OCI-LY3 (cell line): ENCODE data around the gene CHRDL2.
"Not testable (repeated sequence)": the region's sequence is repeated elsewhere in the genome, so short reads cannot be mapped to it uniquely, and the experiment has no call there.

Source experiments
- H2AFZ ChIP-seq: fragments of 200-600, 300-600 bp; shearing (Covaris generic); 2 replicates; pipeline ENCODE4 v1.6.0; 2014; ENCODE audit warnings: antibody characterized with exemption, low read depth, low read length
- H3K27ac ChIP-seq: fragments of 200-600, 300-600 bp; sonication (generic); 2 replicates; pipeline ENCODE4 v1.5.1; 2014; ENCODE audit warnings: mild to moderate bottlenecking, low read length, moderate library complexity, mixed read lengths
- H3K27me3 ChIP-seq: fragments of 200-600, 300-600 bp; sonication (generic); 2 replicates; pipeline ENCODE4 v1.6.1; 2014; ENCODE audit warnings: low read depth, low read length, mixed read lengths
- H3K36me3 ChIP-seq: fragments of 200-600, 300-600 bp; sonication (generic); replicated peaks from 2 replicates; pipeline ENCODE3; 2014; ENCODE audit warnings: low read depth, low read length, mixed read lengths
- H3K4me1 ChIP-seq: fragments of 300-600, 200-600 bp; sonication (generic); 2 replicates; pipeline ENCODE4 v1.6.1; 2014; ENCODE audit warnings: low read length, mixed read lengths
- H3K4me2 ChIP-seq: fragments of 200-600, 300-600 bp; sonication (generic); 2 replicates; pipeline ENCODE4 v1.6.1; 2014; ENCODE audit warnings: low read length, mixed read lengths
- H3K4me3 ChIP-seq: fragments of 300-600, 200-600 bp; sonication (generic); 2 replicates; pipeline ENCODE4 v1.5.1; 2014; ENCODE audit warnings: antibody characterized with exemption, mild to moderate bottlenecking, low read length, moderate library complexity
- H3K79me2 ChIP-seq: fragments of 300-600, 200-600 bp; shearing (Covaris generic); 2 replicates; pipeline ENCODE4 v1.6.1; 2014; ENCODE audit warnings: mild to moderate bottlenecking, low read length, mixed read lengths
- H3K9ac ChIP-seq: fragments of 300-600, 200-600 bp; shearing (Covaris generic); 2 replicates; pipeline ENCODE4 v1.6.0; 2014; ENCODE audit warnings: mild to moderate bottlenecking, low read length, moderate library complexity
- H3K9me3 ChIP-seq: fragments of 200-600, 300-600 bp; shearing (Covaris generic); 2 replicates; pipeline ENCODE4 v1.6.1; 2014; ENCODE audit warnings: low read length, mixed read lengths; ENCODE audit not compliant: insufficient read depth
- H4K20me1 ChIP-seq: fragments of 200-600, 300-600 bp; sonication (generic); 2 replicates; pipeline ENCODE4 v1.6.1; 2016; ENCODE audit warnings: low read length, mixed read lengths; ENCODE audit not compliant: insufficient read depth
- EZH2phosphoT487 ChIP-seq: fragments of 200-600 bp; shearing (Covaris generic); IDR thresholded peaks from 2 replicates; pipeline ENCODE4 v1.6.1; 2018; ENCODE audit warnings: antibody characterized with exemption, mixed run types, low read depth
- TF ChIP-seq, protein P1 (sequence below): fragments of 200-600, 300-600 bp; sonication (generic); IDR thresholded peaks from 2 replicates; pipeline ENCODE4 v1.5.1; 2014; ENCODE audit warnings: antibody characterized with exemption, low read length, low read depth

The CHRDL2 gene

DNA sequence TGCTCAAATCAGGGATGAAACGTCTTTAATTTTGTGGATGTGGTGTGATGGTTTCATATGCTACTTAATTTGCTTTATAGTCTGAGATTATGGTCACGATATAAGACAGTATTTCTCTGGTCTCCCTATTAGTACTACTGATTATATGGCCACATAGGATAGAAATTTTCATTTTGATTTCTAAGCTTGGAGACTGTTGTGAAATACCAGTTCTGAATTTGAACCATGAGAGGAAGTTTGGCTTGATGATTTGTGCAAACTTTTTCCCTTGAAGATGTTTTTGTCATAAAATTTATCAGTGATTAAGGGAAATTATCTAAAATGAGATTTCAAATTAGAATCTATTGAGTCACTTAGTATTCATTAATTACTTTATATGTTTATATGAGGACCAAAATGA lies 20.1 kb upstream of the CHRDL2 start:
- Histone ChIP-seq H3K79me2 (peaks cover 73% of the 10 kb centered on the region), H3K27me3 (no peaks in the 10 kb centered on the region), H4K20me1 (peaks cover 48% of the 10 kb centered on the region), H3K4me3 (no peak overlapping the region), H3K36me3 (peaks cover 5% of the 10 kb centered on the region), H3K9me3 (no peaks in the 10 kb centered on the region), H2AFZ (no peak overlapping the region), H3K4me2 (no peak overlapping the region), H3K9ac (no peak overlapping the region), H3K27ac (no peak overlapping the region), H3K4me1 (peaks cover 43% of the 10 kb centered on the region)
- TF ChIP-seq EZH2phosphoT487 = no peak
- TF ChIP-seq, protein P1, sequence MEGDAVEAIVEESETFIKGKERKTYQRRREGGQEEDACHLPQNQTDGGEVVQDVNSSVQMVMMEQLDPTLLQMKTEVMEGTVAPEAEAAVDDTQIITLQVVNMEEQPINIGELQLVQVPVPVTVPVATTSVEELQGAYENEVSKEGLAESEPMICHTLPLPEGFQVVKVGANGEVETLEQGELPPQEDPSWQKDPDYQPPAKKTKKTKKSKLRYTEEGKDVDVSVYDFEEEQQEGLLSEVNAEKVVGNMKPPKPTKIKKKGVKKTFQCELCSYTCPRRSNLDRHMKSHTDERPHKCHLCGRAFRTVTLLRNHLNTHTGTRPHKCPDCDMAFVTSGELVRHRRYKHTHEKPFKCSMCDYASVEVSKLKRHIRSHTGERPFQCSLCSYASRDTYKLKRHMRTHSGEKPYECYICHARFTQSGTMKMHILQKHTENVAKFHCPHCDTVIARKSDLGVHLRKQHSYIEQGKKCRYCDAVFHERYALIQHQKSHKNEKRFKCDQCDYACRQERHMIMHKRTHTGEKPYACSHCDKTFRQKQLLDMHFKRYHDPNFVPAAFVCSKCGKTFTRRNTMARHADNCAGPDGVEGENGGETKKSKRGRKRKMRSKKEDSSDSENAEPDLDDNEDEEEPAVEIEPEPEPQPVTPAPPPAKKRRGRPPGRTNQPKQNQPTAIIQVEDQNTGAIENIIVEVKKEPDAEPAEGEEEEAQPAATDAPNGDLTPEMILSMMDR = no peak

GRCh38 chr11:74750598-74750997 lies 19.4 kb upstream of the CHRDL2 start:
- peaks cover 41% of the 10 kb centered on the region for H4K20me1 ChIP-seq

DNA sequence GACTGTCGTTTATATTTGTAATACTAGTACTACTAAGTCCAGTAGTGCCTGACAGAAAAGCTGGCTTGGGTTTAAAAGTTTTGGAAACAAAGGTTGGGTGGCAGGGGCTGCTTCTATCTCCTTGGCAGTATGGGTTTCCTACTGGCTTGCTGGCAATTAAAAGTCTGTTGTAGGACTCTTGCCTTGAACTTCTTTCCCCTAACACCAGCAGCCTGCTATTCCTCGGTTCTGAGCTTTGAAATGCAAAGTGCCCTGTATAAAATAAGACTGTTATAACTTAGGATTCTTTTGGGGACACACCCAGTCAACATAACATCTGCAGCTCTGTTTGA lies 18.7 kb upstream of the CHRDL2 start:
- H3K9me3 ChIP-seq = no peaks in the 10 kb centered on the region
- no peak overlapping the region for H3K27ac ChIP-seq
- H3K36me3 ChIP-seq = no peaks in the 10 kb centered on the region
- H3K4me2 ChIP-seq = peak overlapping the region; percentile 92
- H3K79me2 ChIP-seq = peaks cover 60% of the 10 kb centered on the region
- H2AFZ ChIP-seq = no peak overlapping the region
- H3K27me3 ChIP-seq = no peaks in the 10 kb centered on the region
- H3K4me1 ChIP-seq = peaks cover 33% of the 10 kb centered on the region
- H3K4me3 ChIP-seq = peak overlapping the region; percentile 84
- TF ChIP-seq EZH2phosphoT487 = no peak
- TF ChIP-seq, protein P1 = no peak
- peaks cover 34% of the 10 kb centered on the region for H4K20me1 ChIP-seq
- H3K9ac ChIP-seq = peak overlapping the region; percentile 75

More at GRCh38 chr11:74750598-74750997, 19.4 kb upstream of the CHRDL2 start:
- H3K4me2 ChIP-seq, H3K9me3 ChIP-seq, H2AFZ ChIP-seq, H3K27me3 ChIP-seq, H3K9ac ChIP-seq, H3K4me3 ChIP-seq, H3K27ac ChIP-seq, H3K36me3 ChIP-seq: not testable (repeated sequence)
- Histone ChIP-seq H3K79me2 (peaks cover 66% of the 10 kb centered on the region), H3K4me1 (peaks cover 39% of the 10 kb centered on the region)

- Histone ChIP-seq H3K4me2 (peak overlapping the region; percentile 92), H3K9me3 (no peaks in the 10 kb centered on the region), H3K4me1 (peaks cover 27% of the 10 kb centered on the region), H4K20me1 (peaks cover 29% of the 10 kb centered on the region), H2AFZ (peak overlapping the region; percentile 20; the same call in 1 of the 2 replicates), H3K9ac (peak overlapping the region; percentile 75), H3K4me3 (peak overlapping the region; percentile 84), H3K27ac (peak overlapping the region; percentile 63), H3K79me2 (peaks cover 54% of the 10 kb centered on the region), H3K27me3 (no peaks in the 10 kb centered on the region), H3K36me3 (no peaks in the 10 kb centered on the region)
- TF ChIP-seq, protein P1 = no peak
- TF ChIP-seq EZH2phosphoT487 = no peak
These were observed 18.1 kb upstream of the CHRDL2 start for GRCh38 chr11:74749127-74749964.
